GM10847 (cell line): ENCODE data around the gene HAUS2.

Source experiments
- POLR2A ChIP-seq: IDR thresholded peaks from 2 replicates; pipeline ENCODE4 v1.6.1; 2011; ENCODE audit not compliant: insufficient read length; ENCODE audit errors: extremely low read depth

The HAUS2 gene

GRCh38 chr15:42548249-42549031 lies at the start of gene HAUS2, which contains the start of gene LRRC57:
Gene HAUS2 (plus strand): TSS chr15:42548838. CDS start chr15:42548873, 35 bp downstream.
Gene LRRC57 (minus strand): TSS chr15:42548793. CDS start chr15:42548434, 359 bp downstream.
- TF ChIP-seq POLR2A, result peak; percentile 87

GRCh38 chr15:42499858-42500609 lies 48.6 kb upstream of the HAUS2 start:
- no peak for TF ChIP-seq POLR2A

- no peak for TF ChIP-seq POLR2A
Measured at GRCh38 chr15:42502477-42502876, 46.2 kb upstream of the HAUS2 start.

- TF ChIP-seq POLR2A, result no peak
Measured at GRCh38 chr15:42503825-42504224, 44.8 kb upstream of the HAUS2 start.

DNA sequence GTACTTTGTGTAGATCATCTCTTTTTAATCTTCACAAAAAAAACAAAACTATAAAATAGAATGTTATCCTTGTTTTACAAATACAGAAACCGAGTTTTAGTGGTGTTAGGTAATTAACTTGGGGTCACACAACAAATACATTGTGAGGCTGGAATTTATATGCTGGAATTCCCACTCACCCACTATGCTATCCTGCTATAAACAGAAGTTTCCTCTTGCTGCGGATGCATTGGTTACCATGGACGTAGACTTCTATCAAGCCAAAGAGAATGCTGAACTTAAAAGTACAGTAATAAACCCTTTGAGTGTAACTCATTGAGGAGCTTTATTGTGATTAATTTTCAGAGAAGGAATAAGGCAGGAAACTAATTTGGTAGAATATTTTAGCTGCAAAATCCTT lies 44.0 kb upstream of the HAUS2 start:
- TF ChIP-seq POLR2A, result no peak

DNA sequence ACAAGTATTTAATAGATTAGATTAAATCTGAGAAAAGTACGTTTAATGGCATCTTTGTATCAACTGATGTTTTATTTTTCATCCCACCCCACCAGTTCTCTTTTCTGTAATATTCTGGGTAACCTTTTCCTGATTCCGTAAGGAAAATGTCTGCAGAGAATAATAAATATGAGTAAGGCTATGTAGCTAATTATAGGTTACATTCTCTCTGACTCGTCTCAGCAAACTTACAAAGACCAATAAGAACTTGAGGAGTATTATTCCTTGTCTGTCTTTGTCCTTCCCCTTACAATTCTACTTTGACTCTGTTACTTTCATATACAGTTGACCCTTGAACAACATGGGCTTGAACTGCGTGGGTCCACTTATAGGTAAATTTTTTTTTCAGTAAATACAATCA lies 41.1 kb upstream of the HAUS2 start:
- no peak for TF ChIP-seq POLR2A

DNA sequence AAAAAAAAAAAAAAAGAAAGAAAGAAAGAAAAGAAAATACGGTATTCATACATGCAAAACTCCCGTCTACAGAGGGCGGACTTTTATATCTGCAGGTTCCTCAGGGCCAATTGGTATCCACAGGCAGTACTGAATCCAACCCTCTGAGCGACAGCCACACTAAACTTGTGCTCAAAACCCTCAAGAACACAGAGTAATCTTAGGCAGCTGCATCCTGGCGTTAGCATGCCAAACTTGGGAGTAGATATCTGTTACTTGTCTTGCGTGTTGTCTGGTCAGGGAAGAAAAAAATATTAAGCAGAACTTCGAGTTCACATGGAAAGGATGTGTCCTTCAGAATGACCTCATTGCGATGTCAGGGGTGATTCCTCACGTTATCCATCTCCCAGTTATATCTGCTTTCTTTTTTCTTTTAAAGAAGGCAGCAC lies 40.4 kb upstream of the HAUS2 start:
- no peak for TF ChIP-seq POLR2A

- TF ChIP-seq POLR2A, result no peak
Measured at GRCh38 chr15:42510258-42511006, 38.2 kb upstream of the HAUS2 start.

- no peak for TF ChIP-seq POLR2A
Measured at GRCh38 chr15:42511007-42511391, 37.6 kb upstream of the HAUS2 start.

- no peak for TF ChIP-seq POLR2A
Measured at GRCh38 chr15:42523331-42523730, 25.3 kb upstream of the HAUS2 start.

GRCh38 chr15:42528970-42529369 lies 19.7 kb upstream of the HAUS2 start:
- TF ChIP-seq POLR2A, result no peak

- TF ChIP-seq POLR2A, result no peak
Measured at GRCh38 chr15:42533246-42533645, 15.4 kb upstream of the HAUS2 start.

- no peak for TF ChIP-seq POLR2A
Measured at GRCh38 chr15:42544853-42545629, 3.6 kb upstream of the HAUS2 start.

GRCh38 chr15:42547918-42548248 lies 755 bp upstream of the HAUS2 start:
- no peak for TF ChIP-seq POLR2A

GRCh38 chr15:42549032-42549491 lies 424 bp downstream of the HAUS2 start:
- TF ChIP-seq POLR2A, result no peak
